Stromal cell of bone marrow (primary cell): Measurements from ENCODE around the gene MBP.

Experiments used
- DNase-seq: peaks from one replicate; pipeline ENCODE4 v3.0.0-alpha.2; 2012; ENCODE audit warnings: low read depth

MBP gene

GRCh38 chr18:77047803-77048419 lies 84.7 kb downstream of the MBP start:
- DNase-seq = no peak

DNA sequence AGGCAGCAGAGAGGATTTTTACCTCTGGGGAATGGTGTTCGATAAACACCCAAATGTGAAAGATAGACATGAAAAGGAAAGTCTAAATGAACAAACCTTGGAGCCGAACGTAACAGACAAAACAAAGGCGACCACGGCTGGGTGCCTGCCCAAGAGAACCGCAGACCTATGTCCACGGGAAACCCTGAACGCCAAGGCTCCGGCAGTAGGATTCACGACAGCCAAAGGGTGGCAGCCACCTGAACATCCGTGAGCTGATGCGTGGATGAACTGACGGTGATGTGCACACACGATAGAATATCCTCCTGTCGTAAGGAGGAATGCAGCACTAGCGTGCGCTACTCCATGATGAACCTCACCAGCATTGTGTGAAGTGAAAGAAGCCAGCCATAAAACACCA lies 85.6 kb downstream of the MBP start:
- DNase-seq = no peak

- no peak for DNase-seq
Measured at GRCh38 chr18:77046409-77046808, 86.2 kb downstream of the MBP start.

- DNase-seq = no peak
Measured at GRCh38 chr18:77045677-77046076, 86.9 kb downstream of the MBP start.

GRCh38 chr18:77044866-77045664 lies 87.5 kb downstream of the MBP start:
- no peak for DNase-seq

DNA sequence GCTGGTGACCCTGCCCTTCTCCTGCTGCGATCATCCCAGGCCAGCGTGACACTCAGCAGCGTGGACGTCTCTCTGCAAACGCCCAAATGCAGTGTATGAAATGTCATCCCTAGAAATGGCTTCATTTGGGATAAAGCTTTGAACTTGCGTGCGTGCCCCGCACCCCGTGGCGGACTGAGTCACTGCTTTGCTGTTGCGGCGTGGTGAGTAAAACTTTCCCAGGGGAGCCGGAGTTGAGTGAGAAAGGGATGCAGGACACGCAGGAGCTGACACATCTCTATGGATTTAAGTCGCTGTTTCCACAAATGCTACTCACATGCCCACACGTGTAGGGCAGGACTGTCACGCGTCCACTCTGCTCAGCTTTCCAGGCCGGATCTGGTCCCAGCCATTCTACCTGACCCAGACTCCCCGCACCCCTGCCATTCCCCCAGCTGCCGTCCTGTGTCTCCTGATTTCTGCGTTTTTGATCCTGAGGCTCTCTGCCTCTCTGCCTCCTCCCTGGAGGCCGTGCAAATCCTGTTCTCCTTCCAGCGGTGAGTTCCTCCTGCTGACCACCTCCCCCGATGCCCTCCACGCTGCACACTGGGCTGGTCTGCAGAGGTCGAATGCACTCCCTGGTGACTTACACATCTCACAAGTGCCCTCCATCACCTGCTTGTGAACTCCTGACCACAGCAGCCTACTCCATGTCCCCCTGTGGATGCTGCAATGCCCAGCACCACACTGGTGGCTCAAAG lies 88.9 kb downstream of the MBP start:
- no peak for DNase-seq

DNA sequence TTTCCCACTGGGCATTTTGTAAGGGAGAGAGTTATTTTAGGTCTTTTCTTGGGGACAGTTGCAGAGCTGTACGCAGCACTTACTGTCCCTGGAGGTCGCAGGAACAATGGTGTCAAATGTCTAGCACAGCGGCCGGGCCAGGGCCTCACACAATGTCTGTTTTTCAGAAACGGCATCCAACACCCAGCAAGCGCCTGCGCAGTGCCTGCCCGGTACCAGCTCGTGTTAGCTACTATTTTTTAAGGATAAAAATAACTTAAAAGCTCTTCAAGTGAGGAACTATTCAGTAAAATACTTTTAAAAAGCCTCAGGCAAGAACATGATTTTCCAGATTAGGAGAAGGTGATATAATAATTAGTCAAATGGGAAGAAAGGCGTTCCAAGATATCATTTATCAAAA lies 90.0 kb downstream of the MBP start:
- DNase-seq = no peak

GRCh38 chr18:77039196-77040130 lies 93.1 kb downstream of the MBP start:
- no peak for DNase-seq

- DNase-seq = no peak
Measured at GRCh38 chr18:77038182-77038858, 94.3 kb downstream of the MBP start.

DNA sequence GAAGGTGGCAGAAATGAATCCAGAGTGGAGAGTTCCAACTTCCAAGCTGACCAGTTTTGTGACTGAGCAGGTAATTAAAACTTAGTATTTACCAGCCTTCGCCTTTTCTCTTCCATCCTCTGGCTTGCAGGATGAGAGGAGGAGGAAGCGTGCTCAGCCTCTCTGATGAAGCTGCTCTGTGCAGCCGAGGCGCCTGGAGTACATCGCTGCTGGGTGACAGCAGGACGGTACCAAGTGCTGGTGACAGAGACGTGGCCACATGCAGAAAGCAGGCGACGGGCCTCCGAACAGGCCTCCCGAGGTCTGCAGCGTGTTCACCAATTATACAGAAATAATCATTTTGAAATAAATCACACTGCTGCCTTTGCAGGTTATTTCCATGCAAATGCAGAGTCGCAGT lies 95.0 kb downstream of the MBP start:
- no peak for DNase-seq

- peak; percentile 54 for DNase-seq
Measured at GRCh38 chr18:77035380-77036187, 97.0 kb downstream of the MBP start.

DNA sequence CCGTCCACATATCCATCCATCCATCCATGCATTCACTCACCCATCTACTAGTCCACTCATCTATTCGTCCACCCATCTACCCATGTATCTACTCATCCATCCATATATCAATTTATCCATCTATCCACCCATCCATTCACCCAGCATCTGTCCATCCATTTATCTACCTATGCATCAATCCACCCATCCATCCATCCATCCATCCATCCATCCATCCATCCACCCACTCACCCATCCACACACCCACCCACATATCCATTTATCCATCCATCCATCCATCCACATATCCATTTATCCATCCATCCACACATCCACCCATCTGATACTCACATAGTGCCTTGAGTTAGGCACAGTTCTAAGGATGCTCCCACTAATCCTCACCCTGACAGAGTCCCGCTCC lies 99.0 kb downstream of the MBP start:
- no peak for DNase-seq

GRCh38 chr18:77032181-77032701 lies 100.3 kb downstream of the MBP start:
- no peak for DNase-seq

GRCh38 chr18:77031662-77032061 lies 100.9 kb downstream of the MBP start:
- no peak for DNase-seq

DNA sequence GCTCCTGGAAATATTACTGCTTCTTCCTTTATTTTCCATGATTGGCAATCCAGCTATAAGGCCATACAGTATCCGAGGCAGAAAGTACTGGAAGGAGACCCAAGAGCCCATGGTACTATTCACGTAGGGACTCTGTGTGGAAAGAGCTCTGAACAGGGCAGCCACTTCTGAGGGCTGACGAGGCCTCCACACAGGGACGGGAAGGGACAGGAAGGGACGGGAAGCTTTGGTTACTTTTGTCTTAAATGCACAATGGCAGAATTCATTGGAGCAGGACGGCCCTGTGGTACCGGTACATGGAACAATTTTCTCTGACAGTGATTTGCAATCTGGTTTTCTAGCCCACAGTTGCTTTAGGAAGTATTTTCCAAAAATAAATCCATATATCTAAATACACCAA lies 102.4 kb downstream of the MBP start:
- no peak for DNase-seq

DNA sequence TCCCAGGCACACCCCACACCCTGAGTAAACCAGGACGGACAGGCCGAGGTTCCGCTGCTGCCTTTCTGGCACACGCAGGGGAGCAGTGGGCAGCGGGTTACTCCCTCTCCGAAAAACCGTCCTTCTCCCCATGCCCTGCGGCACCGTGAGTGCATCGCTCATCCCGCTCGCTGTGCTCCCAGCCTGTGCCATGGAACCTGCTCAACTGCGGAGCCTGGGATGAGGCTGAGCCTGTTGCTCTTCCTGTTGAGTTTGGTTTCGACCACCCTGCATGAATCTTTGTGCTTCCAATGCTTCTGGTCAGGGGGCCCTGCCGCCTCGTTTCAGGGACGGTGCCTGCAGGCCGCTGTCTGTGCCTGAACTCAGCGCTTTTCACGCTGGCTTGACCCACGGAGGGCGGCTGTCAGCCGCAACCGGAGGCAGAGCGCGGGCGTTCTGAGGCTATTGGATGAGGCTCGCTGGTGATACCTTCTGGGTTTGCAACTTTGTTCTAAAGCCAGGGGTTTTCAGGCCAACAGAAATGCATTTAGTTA lies 106.7 kb downstream of the MBP start:
- DNase-seq = no peak

DNA sequence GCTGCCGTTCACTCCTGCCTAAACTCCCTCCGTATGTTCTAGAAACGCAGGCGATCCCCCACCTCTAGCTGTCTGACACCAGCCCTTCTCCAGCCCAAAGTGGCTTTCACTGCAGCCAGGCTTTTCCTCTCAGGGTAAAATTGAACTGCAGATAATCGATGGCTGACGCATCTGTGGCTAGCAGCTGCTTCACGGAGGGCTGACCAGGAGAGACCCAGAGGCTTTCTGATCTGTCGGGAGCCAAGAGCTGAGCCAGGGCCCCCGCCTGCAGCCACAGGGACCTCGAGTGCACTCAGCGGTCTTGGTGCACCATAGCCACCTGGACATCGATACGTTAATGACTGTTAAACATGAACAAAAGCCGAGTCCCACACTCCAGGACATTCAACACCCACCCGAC lies 107.5 kb downstream of the MBP start:
- no peak for DNase-seq

- DNase-seq = no peak
Measured at GRCh38 chr18:77024476-77024875, 108.1 kb downstream of the MBP start.

DNA sequence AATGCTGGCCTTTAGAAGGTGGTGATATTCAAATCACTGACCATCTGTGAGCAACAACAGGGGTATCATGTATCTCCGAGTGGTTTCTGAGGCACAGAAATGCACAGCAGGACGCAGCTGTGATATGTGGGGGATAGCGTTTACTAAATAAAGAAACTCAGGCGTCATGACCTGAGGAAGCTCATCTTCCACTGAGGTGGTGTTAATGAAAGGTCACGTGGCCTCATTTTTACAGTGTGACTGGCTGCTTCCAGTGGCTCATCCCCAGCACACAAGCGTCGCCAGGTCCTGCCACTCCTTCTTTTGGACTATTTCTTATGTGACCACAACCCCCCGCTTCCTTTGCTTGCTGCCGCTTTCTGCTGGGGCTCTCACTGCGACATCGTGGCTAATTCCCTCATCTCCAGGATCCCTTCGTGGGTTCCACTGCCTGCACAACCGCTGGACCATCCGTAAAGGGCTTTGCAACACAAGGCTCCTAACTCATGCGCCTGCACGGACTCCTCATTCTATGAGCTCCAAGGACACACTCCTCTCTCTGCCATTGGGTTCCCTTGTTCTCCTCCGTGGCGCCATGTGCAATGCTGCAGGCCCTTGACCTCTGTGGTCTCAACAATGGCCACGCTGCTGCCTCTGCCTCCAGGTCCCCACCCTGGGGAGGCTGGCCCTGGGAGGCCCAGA lies 109.3 kb downstream of the MBP start:
- no peak for DNase-seq

DNA sequence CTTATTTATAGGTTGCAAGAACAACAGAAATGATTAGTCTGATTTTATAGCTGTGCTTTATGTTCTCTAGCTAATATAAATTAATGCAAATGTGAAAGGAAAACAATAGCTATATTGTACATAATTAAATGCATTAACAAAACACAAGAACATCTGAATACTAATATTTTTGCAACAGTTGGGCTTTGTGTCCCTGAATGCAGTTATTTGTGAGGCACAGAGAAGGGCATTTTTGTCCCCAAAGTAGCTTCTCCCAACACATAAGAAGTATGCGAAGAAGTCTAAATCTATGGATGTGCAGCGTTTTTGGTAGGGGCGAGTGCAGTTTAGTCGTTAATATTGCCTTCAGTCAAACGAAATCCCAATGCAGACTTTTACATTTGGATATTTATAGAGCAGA lies 110.0 kb downstream of the MBP start:
- no peak for DNase-seq
